HG03521 (cell line): Measurements from ENCODE around the gene USP6.
"Not testable (repeated sequence)": the region's sequence is repeated elsewhere in the genome, so short reads cannot be mapped to it uniquely, and the experiment has no call there.

Source experiments
- ATAC-seq: cut with Tn5 transposase; IDR thresholded peaks from one replicate; pipeline ENCODE4 v1.9.1; 2021; ENCODE audit warnings: mild to moderate bottlenecking, moderate library complexity; ENCODE audit not compliant: unreplicated experiment

USP6 gene

DNA sequence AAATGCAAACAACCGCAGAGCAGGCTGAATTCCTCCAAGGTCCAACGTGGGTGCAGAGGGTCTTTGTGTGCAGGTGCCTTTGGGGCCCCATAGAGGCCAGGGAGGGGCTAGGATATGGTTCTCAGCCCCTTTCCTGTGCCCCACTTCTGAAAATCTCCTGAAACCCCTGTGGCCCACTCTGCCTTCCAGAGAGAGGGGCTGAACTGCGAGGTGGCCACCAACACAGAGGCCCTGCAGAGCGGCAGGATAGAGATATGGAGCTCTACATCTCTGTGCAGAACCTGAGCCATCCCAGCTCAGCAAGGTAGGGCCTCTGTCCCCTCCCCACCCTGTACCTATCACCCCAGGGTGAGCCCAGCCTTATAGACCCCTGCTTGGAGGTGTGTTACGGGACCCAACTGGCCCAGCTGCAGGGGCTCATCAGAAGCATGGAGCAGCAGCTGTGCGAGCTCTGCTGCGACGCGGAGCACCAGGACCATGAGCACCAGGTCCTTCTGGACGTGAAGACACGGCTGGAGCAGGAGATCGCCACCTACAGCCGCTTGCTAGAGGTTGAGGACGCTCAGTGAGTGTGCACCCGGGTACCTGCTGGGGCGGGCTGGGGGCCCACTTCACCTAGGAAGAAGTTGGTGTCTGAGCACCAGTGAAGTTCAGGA lies 5.5 kb downstream of the USP6 start:
- ATAC-seq = no peak

DNA sequence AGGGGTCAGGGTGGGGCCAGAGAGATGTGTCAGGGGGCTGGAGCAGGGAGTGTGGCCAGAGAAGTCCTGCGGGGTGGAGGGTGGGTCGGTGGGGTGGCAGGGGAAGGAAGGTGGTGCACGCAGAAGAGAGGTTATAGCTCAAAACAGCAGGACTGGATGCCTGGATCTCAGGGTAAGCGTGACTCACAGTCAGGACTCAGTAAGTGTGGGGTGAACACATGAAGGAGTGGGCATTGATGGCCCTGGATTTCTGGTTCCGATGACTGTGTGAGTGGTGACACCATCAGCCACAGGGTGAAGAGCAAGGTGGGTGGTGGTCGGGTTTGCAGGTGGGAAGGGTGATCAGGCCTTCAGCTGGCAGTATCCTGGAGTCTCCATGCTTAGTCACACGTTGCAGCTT lies 6.2 kb downstream of the USP6 start:
- not testable (repeated sequence) for ATAC-seq

DNA sequence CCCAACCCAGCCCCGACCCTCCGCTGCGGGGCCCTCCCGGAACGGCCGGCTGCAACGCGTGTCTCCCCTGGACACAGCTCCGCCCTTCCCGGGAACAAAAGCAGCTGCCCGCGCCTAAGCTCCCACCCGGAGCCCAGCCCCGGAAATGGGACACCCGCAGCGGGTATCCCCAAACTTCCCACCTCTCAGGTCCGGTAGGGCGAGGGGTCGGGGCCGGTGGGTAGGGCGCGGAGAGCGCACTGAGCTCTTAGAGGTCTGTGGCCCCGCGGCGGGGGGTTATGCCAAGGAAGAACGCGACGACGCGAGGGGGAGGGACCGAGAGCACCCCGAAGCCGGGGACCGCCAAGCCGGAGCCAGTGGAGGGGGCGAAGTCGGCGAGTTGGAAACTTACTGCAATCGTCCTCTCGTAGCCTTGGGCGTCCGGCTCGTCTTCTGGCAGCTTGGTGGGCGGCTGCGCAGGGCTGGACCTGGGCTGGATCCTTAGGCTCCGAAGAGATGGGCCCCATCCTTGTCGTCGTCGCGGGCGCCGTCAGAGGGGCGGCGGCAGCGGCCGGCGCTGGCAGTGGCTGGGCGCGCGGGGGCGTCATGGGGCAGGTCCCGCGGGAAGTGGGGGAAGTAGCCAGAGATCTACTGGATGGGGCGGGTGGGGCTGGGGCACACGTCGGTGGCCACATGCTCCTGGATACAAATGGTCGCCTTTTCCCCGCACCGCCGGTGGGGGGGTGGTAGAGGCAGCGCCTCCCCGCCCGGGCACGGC lies 6.9 kb downstream of the USP6 start:
- no peak for ATAC-seq

DNA sequence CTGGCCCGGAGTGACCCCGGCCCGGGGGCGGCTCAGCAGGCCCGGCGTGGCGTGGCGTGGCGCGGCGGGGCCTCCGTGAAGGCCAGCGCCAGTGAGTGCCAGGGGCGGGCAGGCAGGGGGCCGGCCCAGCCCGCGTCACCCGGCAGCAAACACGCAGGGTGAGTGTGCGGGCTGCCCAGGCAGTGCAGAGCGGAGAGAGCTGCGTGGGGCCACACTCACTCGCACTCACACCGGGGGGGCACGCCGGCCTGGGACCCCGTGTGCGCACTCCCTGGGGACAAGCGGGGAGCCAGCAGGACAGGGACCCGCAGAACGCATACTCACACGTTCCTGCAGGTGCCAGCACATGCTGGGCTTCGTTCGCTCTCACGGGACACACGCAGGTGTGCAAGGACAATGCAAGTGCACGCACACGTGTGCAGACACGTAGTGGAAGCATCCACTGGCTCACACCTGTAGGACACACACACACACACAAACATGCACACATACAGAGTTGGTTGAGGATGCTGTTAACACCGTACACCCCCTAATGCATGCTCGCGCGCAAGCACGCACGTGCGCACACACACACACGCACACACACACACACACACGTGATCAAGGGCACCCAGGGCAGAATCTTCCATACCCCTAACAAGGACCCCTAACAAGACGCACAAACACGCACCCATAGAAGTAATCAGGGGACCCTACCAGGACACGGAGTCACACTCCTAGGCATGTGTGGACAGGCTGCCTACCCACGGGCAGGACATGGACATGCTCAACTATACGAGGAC lies 7.7 kb downstream of the USP6 start:
- no peak for ATAC-seq

DNA sequence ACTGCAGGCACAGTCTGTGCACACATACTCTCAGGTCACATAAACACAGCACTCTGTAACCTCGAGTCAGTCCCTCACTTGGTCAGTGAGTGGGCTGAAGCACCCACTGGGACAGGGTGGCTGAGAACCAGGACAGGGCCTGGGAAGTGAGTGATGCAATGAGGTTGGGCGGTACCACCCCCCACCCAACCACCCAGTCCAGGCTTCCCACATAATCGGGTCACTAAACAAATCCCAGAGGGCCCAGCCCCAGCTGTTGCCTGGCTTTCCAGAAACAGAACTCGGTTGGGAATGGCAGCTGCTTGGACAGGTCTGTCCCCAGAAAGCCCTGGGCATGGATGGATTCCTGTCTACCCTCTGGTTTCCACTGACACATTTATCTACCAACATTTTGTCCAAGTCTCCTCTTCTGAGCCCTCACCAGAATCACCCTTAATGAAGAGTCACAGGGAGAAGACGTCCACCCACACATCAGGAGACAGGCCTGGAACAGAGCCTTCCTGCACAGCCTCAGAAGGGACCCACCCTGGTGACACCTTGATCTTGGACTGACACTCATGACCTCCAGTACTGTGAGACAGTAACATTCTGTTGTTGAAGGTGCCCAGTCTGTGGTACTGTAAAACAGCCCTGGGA lies 8.4 kb downstream of the USP6 start:
- ATAC-seq = not testable (repeated sequence)

DNA sequence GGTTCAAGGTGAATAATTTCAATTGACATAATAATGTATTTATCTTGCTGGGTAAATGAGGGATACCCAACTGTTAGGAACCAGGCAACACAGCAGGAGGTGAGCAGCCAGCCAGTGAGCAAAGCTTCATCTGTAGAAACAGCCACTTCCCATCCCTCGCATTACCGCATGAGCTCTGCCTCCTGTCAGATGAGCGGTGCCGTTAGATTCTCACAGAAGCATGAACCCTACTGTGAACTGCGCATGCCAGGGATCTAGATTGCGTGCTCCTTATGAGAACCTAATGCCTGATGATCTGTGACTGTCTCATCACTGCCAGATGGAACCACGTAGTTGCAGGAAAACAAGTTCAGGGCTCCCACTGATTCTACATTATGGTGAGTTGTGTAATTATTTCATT lies 9.1 kb downstream of the USP6 start:
- ATAC-seq = not testable (repeated sequence)

DNA sequence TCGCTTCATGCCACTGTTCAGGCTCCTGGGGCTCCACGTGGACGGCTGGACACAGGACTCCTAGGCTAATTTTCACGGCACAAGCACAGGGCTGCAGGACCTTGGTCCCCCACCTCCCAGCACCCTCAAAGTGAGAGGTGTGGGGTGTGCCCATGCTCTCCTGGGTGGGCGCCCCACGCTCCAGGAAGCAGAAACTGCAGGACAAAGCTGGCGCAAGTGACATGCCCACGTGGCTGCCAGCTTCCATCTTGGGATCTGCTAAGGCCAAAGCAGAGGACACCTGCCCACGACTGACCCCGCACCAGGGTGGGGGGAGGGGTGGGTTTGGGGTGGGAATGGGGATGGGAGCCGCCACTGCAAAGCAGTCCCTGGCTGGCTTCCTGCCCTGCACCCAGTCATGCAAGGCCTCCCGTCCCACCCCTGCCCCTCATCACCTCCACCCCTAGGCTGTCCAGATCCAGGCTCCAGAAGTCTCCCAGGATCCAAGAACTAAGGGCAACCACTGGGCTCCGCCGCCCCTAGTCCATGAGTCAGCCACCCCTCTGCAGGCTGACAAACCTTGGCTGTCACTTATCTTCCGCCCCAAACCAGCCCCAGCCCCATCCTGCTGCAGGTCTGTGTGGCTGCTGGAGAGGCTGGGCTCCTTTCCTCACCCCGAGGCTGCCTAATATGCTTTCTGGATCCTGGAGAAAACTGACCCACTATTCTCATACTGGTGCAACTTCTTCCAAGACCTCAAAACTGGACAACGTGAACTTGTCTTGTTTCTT lies 11.1 kb downstream of the USP6 start:
- ATAC-seq = no peak

DNA sequence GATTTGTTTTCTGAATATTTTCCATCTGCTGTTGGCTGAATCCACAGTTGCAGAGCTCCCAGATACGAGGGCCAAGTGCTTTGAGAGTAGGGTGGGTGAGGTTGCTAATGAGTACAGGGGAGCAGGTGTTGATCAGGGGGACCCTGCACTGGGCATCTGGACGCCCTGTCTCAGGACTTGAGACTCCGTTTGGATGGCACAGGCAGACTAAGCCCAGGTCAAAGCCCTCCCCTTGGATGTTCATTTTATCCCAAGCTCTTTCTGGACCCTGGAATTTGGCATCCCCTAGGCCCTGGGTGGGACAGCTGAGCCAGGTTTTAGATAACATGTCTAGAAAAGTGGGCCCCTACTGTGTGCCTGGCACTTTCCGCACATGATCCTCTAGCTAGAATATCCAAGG lies 12.1 kb downstream of the USP6 start:
- no peak for ATAC-seq

DNA sequence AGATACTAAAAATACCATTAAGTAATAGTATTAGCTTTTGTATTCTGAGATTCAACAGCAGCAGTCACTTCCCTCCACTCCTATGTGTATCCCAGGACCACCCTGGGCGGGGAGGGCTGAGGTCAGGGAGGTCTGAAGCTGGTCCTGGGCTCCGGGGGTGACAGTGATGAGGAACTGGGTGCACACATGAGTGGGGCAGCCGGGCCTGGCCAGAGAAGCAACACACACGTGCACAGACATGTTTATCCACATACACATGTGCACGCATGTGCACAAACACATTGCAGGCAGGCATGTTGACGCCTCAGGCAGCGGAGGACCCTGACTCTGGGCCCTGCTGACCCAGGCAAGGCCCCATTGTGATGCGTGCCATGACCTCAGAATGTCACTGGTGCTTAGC lies 12.6 kb downstream of the USP6 start:
- ATAC-seq = not testable (repeated sequence)

DNA sequence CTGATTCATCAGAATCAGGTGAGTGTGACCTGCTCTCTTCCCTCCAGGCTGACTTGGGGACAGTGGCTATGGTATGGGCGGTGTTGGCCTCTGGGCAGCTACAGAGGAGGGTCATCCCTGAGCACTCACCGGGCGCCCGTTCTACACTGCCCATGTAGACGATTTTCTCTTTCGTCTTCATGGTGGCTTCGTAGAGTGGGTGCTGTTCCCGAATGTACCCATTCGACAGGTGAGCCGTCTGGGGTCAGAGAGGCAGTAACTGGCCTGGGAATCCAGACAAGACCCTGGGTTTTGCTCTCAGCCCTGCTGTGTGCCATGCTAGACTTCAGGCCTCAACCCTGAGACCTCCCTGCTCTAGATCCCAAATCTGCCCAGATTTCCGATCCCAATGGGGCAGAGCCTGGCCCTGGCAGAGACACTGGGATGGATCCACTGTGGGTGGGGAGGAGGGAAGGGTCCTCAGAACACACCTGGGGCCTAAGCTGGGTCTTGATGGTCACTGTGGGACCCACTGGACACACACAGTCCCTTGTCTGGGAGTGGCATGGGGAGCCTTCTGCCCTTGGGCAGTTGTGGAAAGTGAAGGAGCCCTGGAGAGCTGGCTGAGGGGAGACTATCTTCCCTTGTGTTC lies 13.2 kb downstream of the USP6 start:
- no peak for ATAC-seq

DNA sequence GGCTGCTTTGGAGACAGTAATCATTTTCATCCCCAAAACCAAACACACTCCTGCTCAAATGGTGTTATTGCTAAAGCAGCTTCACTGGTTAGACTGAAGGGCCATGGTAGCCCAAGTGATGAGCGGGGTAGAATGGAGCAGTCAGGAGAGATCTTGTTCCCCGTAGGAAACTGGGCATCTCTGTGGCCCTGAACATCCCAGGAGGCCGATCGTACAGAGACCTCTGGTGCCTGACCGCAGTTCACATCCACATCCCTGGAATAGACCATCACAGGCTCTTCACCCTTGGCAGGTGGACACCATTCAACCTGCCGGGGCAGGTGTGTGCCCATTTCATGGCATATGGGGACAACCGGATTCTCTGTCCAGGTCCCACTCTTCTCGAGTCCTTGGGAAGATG lies 13.9 kb downstream of the USP6 start:
- ATAC-seq = not testable (repeated sequence)

DNA sequence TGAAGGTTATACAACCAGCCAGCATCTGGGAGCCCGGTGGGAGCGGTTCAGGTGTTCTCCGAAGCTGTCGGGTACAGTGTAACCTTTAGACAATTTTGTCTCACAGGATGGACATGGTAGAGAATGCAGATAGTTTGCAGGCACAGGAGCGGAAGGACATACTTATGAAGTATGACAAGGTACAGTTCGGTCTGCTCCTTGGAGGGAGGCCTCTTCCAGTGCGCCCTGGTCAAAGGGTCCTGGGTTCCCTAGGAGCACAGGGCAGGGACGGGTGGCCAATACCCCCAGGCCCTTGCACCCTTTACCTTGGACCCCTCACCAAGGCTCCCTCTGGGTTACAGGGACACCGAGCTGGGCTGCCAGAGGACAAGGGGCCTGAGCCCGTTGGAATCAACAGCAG lies 14.4 kb downstream of the USP6 start:
- ATAC-seq = not testable (repeated sequence)

DNA sequence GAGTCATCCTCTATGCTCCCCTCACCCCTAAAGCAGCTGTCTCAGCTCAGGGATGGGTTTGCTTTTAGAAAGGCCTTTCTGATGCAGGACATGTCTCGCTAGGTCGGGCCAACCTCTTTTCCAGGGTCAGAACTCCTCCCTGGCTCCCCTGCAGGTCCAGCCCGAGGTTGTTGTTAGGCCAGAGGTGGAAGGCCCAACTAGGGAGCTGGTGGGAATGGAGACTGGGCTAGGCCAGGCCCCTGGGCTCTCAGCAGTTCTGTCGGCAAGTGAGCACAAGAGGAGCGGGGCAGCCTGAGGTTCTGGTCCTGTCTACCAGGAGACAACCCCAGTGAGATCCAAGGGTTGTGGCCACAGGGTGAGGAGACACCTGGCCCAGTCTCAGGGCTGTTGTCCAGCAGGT lies 14.9 kb downstream of the USP6 start:
- ATAC-seq = not testable (repeated sequence)

DNA sequence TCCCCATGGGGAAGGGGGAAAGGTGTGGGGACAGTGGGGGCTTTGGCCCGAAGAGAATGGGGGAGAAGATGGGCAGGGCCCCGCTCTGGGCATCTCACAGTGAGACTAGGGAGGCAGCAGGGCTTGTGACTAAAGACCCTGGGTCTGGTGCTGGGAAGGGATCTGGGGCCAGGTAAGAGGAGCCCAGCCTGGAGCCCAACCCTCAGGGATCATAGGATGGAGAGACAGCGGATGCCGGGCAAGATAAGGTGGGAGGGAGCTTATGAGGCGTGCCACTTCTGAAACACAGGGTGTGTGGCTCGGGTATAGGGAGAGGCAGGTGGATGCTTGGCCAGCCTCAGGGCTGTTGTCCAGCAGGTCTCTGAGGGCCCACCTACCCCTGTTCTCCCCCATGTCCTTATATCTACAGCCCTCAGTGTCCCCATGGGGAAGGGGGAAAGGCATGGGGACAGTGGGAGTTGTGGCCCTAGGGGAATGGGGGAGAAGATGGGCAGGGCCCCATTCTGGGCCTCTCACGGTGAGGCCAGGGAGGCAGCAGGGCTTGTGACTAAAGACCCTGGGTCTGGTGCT lies 15.4 kb downstream of the USP6 start:
- ATAC-seq = no peak

DNA sequence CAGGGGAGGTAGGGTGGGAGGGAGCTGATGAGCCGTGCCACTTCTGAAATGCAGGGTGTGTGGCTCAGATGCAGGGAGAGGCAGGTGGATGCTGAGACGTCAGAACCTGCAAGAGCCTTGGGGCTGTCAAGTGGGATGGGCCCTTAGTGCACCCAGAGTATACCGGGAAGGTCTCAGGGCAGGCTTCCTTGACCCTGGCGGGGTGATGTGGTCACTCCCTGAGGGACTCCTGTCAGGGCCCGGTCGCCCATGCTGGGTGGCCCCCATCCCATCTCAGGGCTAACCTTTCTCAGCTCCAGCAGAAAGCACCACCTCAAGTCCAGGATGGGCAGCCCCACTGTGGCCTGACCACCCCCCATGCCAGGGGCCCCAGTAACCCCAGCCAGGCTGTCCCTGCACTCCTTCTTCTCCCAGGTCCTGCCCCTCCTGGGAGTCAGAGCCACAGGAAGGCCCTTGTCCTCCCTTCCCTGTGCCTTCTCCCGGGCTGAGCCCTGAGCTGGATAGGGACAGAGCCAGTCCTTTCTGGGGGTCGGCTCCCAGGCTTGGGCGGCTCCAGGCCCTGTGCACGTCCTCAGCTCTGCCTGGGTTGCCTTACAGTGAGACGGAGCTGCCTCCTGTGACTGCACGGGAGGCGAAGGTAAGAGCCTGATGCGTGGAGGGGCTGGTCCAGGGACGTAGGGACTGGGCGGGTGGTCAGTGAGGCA lies 16.1 kb downstream of the USP6 start:
- ATAC-seq = not testable (repeated sequence)

DNA sequence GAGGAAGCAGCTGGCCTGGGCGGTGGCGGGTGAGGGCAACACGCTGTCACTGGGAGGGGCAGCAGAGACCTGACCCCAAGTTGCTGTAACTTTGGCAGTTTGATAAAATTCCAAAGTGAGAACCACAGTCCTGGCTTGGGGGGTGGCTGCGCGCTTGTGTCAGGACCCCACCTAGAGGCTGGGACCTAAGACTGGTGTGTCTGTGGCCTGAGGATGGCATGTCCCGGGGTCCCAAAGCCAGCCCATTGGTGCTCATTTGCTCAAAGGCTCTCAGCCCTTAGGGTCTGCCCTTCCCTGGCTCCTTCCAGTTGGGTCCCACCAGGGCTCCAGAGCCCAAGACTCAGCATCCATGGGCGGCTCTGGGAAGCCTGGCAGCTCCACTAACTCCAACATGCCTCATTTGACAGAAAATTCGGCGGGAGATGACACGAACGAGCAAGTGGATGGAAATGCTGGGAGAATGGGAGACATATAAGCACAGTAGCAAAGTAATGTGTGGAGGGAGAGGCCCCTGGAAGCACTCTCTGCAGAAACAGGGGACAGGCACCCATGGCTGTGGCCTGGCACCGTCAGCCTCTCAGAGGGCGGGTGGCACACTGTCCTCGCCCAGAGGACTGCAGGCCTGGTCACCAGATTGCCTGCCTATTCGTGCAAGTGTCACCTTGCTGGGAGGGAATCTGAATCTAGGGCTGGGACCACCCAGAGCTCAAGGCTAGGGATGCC lies 16.8 kb downstream of the USP6 start:
- not testable (repeated sequence) for ATAC-seq

DNA sequence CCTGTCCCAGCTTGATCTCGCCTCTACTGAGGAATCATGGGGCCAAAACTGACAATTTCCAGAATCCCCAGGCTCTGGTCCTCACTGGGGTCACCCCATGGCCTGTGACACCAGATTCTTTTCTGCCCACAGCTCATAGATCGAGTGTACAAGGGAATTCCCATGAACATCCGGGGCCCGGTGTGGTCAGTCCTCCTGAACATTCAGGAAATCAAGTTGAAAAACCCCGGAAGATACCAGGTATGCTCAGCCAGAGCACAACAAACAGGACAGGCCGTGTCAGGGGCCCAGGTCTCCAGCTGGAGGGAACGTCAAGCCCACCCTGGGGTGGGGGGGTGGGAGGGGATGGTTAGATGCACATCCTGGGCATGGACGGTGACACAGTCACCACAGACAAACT lies 17.5 kb downstream of the USP6 start:
- no peak for ATAC-seq

DNA sequence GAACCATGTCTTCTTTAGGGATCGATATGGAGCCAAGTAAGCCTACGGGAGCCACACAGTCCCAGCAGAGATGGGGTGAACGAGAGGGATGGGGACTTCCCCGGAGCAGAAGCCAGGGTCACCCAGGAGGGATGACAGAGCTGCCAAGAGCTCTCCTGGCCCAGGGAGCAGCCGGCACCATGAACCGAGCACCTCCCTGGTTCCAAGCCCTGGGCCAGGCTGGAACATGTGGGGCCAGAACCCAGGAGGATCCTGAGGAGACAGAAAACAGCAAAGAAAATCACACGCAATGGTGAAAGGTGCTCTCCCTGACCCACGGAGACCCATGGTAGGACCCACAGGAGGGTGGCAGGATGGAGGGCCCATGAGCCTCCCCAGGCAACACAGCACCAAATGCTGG lies 18.1 kb downstream of the USP6 start:
- not testable (repeated sequence) for ATAC-seq
